HS-5 (cell line): ENCODE results near the gene ZBTB11.
"Not testable (repeated sequence)": the region's sequence is repeated elsewhere in the genome, so short reads cannot be mapped to it uniquely, and the experiment has no call there.

ENCODE experiments used
- DNase-seq: peaks from one replicate; pipeline ENCODE4 v3.0.0-alpha.2; 2012; ENCODE audit warnings: low read depth

The ZBTB11 gene

GRCh38 chr3:101676765-101677435 lies at the start of gene ZBTB11:
Gene ZBTB11 (minus strand): TSS chr3:101677132. CDS start chr3:101676914, 218 bp downstream.
- peak; percentile 99 for DNase-seq

GRCh38 chr3:101725890-101726275 lies 49.0 kb upstream of the ZBTB11 start:
- no peak for DNase-seq

GRCh38 chr3:101725194-101725889 lies 48.4 kb upstream of the ZBTB11 start:
- DNase-seq: no peak

- peak; percentile 88 for DNase-seq
Measured at GRCh38 chr3:101724329-101725193, 47.6 kb upstream of the ZBTB11 start, which contains the start of gene CEP97. Gene CEP97 (plus strand): TSS chr3:101724614. CDS start chr3:101724677, 63 bp downstream.

GRCh38 chr3:101722394-101723173 lies 45.7 kb upstream of the ZBTB11 start:
- DNase-seq: no peak

- DNase-seq: no peak
Measured at GRCh38 chr3:101720851-101721840, 44.2 kb upstream of the ZBTB11 start.

- DNase-seq: no peak
Measured at GRCh38 chr3:101719604-101720185, 42.8 kb upstream of the ZBTB11 start.

GRCh38 chr3:101718455-101718854 lies 41.5 kb upstream of the ZBTB11 start:
- no peak for DNase-seq

GRCh38 chr3:101709126-101709525 lies 32.2 kb upstream of the ZBTB11 start:
- no peak for DNase-seq

GRCh38 chr3:101704639-101705038 lies 27.7 kb upstream of the ZBTB11 start:
- DNase-seq: not testable (repeated sequence)

- DNase-seq: no peak
Measured at GRCh38 chr3:101703169-101703568, 26.2 kb upstream of the ZBTB11 start.

GRCh38 chr3:101702726-101703125 lies 25.8 kb upstream of the ZBTB11 start:
- DNase-seq: no peak

- DNase-seq: no peak
Measured at GRCh38 chr3:101701696-101702634, 25.0 kb upstream of the ZBTB11 start.

- no peak for DNase-seq
Measured at GRCh38 chr3:101695779-101696372, 18.9 kb upstream of the ZBTB11 start.

- not testable (repeated sequence) for DNase-seq
Measured at GRCh38 chr3:101694836-101695235, 17.9 kb upstream of the ZBTB11 start.

- not testable (repeated sequence) for DNase-seq
Measured at GRCh38 chr3:101693540-101693939, 16.6 kb upstream of the ZBTB11 start.

- DNase-seq: not testable (repeated sequence)
Measured at GRCh38 chr3:101691685-101692671, 15.0 kb upstream of the ZBTB11 start.
